Adrenal gland (tissue), 5 donors: ENCODE measurements around the gene FCMR.

Experiments used
- POLR2A ChIP-seq, 2 donors: fragments of 450-650 bp; IDR thresholded peaks; one replicate each; pipeline ENCODE4 v1.6.1; 2017; ENCODE audit warnings: antibody characterized with exemption in 2 of 2, mild to moderate bottlenecking in 2 of 2, moderate library complexity in 1 of 2
- TF ChIP-seq, protein P1 (sequence below), 6 experiments: fragments of 450-650 bp in 4 of 6; fragments of 200-600 bp in 2 of 6; sonication (generic) in 1 of 6; IDR thresholded peaks; 1 replicate in 5 of 6; 2 replicates in 1 of 6; pipeline versions ENCODE4 v1.5.1 to v1.8.0; 2016 to 2021; ENCODE audit warnings: antibody characterized with exemption in 6 of 6, mild to moderate bottlenecking in 2 of 6, moderate library complexity in 1 of 6
- donor health status: DM: no; HTN: no; CAD: no.

DNA sequence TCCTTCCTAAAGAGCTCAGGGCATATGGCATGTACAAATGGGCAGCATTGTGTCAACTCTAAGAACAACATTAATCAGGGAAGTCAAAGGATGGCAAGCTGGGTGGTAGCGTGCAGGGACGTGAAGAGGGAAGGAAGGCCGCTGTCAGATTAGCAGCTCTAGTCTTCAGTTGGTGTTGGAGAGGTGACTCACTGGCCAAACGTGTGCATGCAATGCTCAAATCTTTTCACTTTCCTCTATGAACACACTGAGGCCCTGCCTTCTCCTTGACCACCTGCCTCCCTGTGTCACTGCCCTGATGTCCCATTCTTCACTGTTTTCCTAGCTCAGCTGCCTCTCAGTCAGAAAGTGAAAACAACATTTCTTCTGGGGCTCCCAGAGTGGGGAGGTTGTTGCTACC is 30.4 kb upstream of the FCMR start:
- TF ChIP-seq, protein P1, sequence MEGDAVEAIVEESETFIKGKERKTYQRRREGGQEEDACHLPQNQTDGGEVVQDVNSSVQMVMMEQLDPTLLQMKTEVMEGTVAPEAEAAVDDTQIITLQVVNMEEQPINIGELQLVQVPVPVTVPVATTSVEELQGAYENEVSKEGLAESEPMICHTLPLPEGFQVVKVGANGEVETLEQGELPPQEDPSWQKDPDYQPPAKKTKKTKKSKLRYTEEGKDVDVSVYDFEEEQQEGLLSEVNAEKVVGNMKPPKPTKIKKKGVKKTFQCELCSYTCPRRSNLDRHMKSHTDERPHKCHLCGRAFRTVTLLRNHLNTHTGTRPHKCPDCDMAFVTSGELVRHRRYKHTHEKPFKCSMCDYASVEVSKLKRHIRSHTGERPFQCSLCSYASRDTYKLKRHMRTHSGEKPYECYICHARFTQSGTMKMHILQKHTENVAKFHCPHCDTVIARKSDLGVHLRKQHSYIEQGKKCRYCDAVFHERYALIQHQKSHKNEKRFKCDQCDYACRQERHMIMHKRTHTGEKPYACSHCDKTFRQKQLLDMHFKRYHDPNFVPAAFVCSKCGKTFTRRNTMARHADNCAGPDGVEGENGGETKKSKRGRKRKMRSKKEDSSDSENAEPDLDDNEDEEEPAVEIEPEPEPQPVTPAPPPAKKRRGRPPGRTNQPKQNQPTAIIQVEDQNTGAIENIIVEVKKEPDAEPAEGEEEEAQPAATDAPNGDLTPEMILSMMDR (IDR thresholded peaks at IDR 0.05) = no peak
- TF ChIP-seq POLR2A (IDR thresholded peaks at IDR 0.05) = no peak
